ENCODE data around the gene PAPSS2.

GRCh38 chr10:87765666-87766376, 106.1 kb downstream of the PAPSS2 start:
- TF ChIP-seq CTCF (IDR thresholded peaks at IDR 0.05) (no peak), JUN (CRISPR knock-in tag; IDR thresholded peaks at IDR 0.05) (no peak)

All from WTC11 (cell line).